Esophagus (tissue), 2 donors: Measurements from ENCODE around the gene TFEB. TPM values are rescaled to one million over a fixed set of nuclear protein-coding genes. Genes with fewer than 3 reads are reported as not detected.
A peak's percentile ranks its signal among the peaks of the same experiment; 100 is the strongest.

Experiments used
- H3K27ac ChIP-seq, 2 donors: one replicate each; pipeline ENCODE4 v1.5.1; 2013; ENCODE audit warnings: low read depth in 2 of 2, mild to moderate bottlenecking in 2 of 2, inconsistent platforms in 1 of 2, low read length in 1 of 2, moderate library complexity in 1 of 2
- H3K27me3 ChIP-seq, 2 donors: one replicate each; pipeline ENCODE4 v1.6.1; 2013; ENCODE audit warnings: low read length in 2 of 2, control low read depth in 1 of 2, mild to moderate bottlenecking in 1 of 2; ENCODE audit not compliant: insufficient read depth in 2 of 2, control insufficient read depth in 1 of 2
- H3K36me3 ChIP-seq, 2 donors: one replicate each; pipeline ENCODE4 v1.6.1; 2013; ENCODE audit warnings: low read length in 1 of 2; ENCODE audit not compliant: control insufficient read depth in 2 of 2, insufficient read depth in 2 of 2
- H3K4me1 ChIP-seq, 2 donors: one replicate each; pipeline ENCODE4 v1.6.1; 2013; ENCODE audit warnings: low read length in 1 of 2; ENCODE audit not compliant: control insufficient read depth in 2 of 2, insufficient read depth in 2 of 2
- H3K4me3 ChIP-seq, 2 donors: one replicate each; pipeline ENCODE4 v1.5.1; 2013; ENCODE audit warnings: low read length in 2 of 2, mild to moderate bottlenecking in 2 of 2, low read depth in 1 of 2, moderate library complexity in 1 of 2
- H3K9me3 ChIP-seq, 2 donors: one replicate each; pipeline ENCODE4 v1.6.1; 2013; ENCODE audit warnings: mild to moderate bottlenecking in 2 of 2, low read depth in 1 of 2, low read length in 1 of 2, moderate library complexity in 1 of 2; ENCODE audit not compliant: control insufficient read depth in 2 of 2, insufficient read depth in 1 of 2
- WGBS, 2 donors: extraction: QIAGEN DNeasy Blood & Tissue Kit; methylation state at CpG; one replicate each; pipeline ENCODE4 v1.1.7; 2013; 5-methylcytosine and 5-hydroxymethylcytosine counted together
- polyA plus RNA-seq, 2 donors: library from polyadenylated mRNA; stranded (reverse); fragments of 200-250 nt; gene quantifications; one replicate each; pipeline ENCODE4 v1.2.3, GENCODE V29; 2013
- donor health status: healthy with polysubstance abuse.
- donor health status: Bipolar disorder and iron deficiency.

The TFEB gene
- polyA plus RNA-seq, 2 donors = 8.9 to 15.0 TPM

GRCh38 chr6:41717392-41717736 is 18.0 kb downstream of the TFEB start:
- whole genome bisulfite sequencing, 2 donors = 80 to 88% methylated on average over 1 of the region's 1 CpG
- no peak overlapping the region for H3K27ac ChIP-seq

GRCh38 chr6:41716516-41717391 is 18.7 kb downstream of the TFEB start:
- no peak overlapping the region for H3K4me3 ChIP-seq
- no peaks in the 10 kb centered on the region for H3K9me3 ChIP-seq
- no peaks in the 10 kb centered on the region for H3K27me3 ChIP-seq
- WGBS, 2 donors = 86% methylated on average over 11 of the region's 11 CpGs
- peaks cover 0 to 2% of the 10 kb centered on the region in 2 donors for H3K36me3 ChIP-seq
- H3K27ac ChIP-seq = no peak overlapping the region
- peaks cover 19 to 37% of the 10 kb centered on the region in 2 donors for H3K4me1 ChIP-seq

More at GRCh38 chr6:41717392-41717736, 18.0 kb downstream of the TFEB start:
- Histone ChIP-seq H3K27me3 (no peaks in the 10 kb centered on the region), H3K9me3 (no peaks in the 10 kb centered on the region), H3K4me1 (peaks cover 19 to 32% of the 10 kb centered on the region in 2 donors), H3K4me3 (no peak overlapping the region), H3K36me3 (peaks cover 0 to 2% of the 10 kb centered on the region in 2 donors)

GRCh38 chr6:41715795-41716515 is 19.5 kb downstream of the TFEB start:
- WGBS, 2 donors = 75 to 80% methylated on average over 5 of the region's 5 CpGs
- H3K9me3 ChIP-seq = no peaks in the 10 kb centered on the region
- no peak overlapping the region for H3K4me3 ChIP-seq
- H3K27ac ChIP-seq = no peak overlapping the region
- no peaks in the 10 kb centered on the region for H3K27me3 ChIP-seq
- H3K4me1 ChIP-seq = peaks cover 19 to 43% of the 10 kb centered on the region in 2 donors
- H3K36me3 ChIP-seq = peaks cover 0 to 5% of the 10 kb centered on the region in 2 donors

GRCh38 chr6:41714556-41715273 is 20.7 kb downstream of the TFEB start:
- Histone ChIP-seq H3K27ac (peak overlapping the region in 1 of 2 donors; percentile 6), H3K27me3 (no peaks in the 10 kb centered on the region), H3K4me1 (peaks cover 19 to 43% of the 10 kb centered on the region in 2 donors), H3K4me3 (no peak overlapping the region), H3K36me3 (peaks cover 0 to 5% of the 10 kb centered on the region in 2 donors), H3K9me3 (no peaks in the 10 kb centered on the region)
- WGBS, 2 donors = 87 to 88% methylated on average over 14 of the region's 14 CpGs

GRCh38 chr6:41713650-41714291 is 21.6 kb downstream of the TFEB start:
- H3K36me3 ChIP-seq = peaks cover 0 to 5% of the 10 kb centered on the region in 2 donors
- no peaks in the 10 kb centered on the region for H3K27me3 ChIP-seq
- H3K4me1 ChIP-seq = peaks cover 19 to 41% of the 10 kb centered on the region in 2 donors
- peak overlapping the region; percentile 86 to 90 for H3K27ac ChIP-seq
- H3K4me3 ChIP-seq = no peak overlapping the region
- no peaks in the 10 kb centered on the region for H3K9me3 ChIP-seq
- WGBS, 2 donors = 61 to 66% methylated on average over 14 of the region's 14 CpGs

- H3K27ac ChIP-seq = peak overlapping the region; percentile 86 to 90
- 33 to 46% methylated on average over 9 of the region's 9 CpGs for WGBS, 2 donors
- H3K4me1 ChIP-seq = peaks cover 19 to 41% of the 10 kb centered on the region in 2 donors
- H3K4me3 ChIP-seq = no peak overlapping the region
- no peaks in the 10 kb centered on the region for H3K27me3 ChIP-seq
- H3K9me3 ChIP-seq = no peaks in the 10 kb centered on the region
- H3K36me3 ChIP-seq = peaks cover 0 to 5% of the 10 kb centered on the region in 2 donors
These were observed 22.2 kb downstream of the TFEB start for GRCh38 chr6:41713159-41713649.

- H3K27ac ChIP-seq = peak overlapping the region; percentile 86 to 90
- H3K9me3 ChIP-seq = no peaks in the 10 kb centered on the region
- no peak overlapping the region for H3K4me3 ChIP-seq
- H3K27me3 ChIP-seq = no peaks in the 10 kb centered on the region
- peaks cover 19 to 45% of the 10 kb centered on the region in 2 donors for H3K4me1 ChIP-seq
- H3K36me3 ChIP-seq = peaks cover 0 to 5% of the 10 kb centered on the region in 2 donors
- WGBS, 2 donors = 36 to 41% methylated on average over 10 of the region's 10 CpGs
These were observed 22.7 kb downstream of the TFEB start for GRCh38 chr6:41712651-41713103.

- WGBS, 2 donors = 81 to 88% methylated on average over 9 of the region's 9 CpGs
- no peak overlapping the region for H3K27ac ChIP-seq
- no peaks in the 10 kb centered on the region for H3K9me3 ChIP-seq
- H3K4me3 ChIP-seq = no peak overlapping the region
- peaks cover 25 to 51% of the 10 kb centered on the region in 2 donors for H3K4me1 ChIP-seq
- peaks cover 0 to 5% of the 10 kb centered on the region in 2 donors for H3K36me3 ChIP-seq
- H3K27me3 ChIP-seq = no peaks in the 10 kb centered on the region
These were observed 23.9 kb downstream of the TFEB start for GRCh38 chr6:41711323-41712038.
